ENCODE data around the gene TPM4.

DNA sequence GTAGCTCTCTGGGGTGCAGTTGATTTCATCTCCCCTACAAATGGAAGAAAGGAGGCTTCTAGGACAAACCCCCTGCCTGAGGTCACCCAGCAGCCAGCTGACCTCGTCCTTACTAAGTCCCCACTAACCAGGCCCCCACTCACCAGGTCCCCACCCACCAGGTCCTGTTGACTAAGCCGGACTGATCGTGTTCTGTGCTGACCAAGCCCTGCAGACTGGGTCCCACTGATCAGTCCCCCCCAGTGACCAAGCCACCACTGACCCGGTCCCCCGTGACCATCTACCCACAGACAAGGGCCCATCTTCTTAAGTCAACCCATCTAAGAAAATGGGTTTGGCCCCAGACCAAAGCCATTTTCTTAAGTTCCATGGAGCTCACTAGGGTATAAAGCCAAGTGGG, 36.8 kb upstream of the TPM4 start:
- TF ChIP-seq CEBPB (IDR thresholded peaks at IDR 0.05; ENCODE audit: low read depth, low read length) (no peak), EP300 (IDR thresholded peaks at IDR 0.05; ENCODE audit: borderline replicate concordance in 1 of 2, low read depth in 2 of 2, low read length in 2 of 2) (no peak)
- TF ChIP-seq, protein P1, sequence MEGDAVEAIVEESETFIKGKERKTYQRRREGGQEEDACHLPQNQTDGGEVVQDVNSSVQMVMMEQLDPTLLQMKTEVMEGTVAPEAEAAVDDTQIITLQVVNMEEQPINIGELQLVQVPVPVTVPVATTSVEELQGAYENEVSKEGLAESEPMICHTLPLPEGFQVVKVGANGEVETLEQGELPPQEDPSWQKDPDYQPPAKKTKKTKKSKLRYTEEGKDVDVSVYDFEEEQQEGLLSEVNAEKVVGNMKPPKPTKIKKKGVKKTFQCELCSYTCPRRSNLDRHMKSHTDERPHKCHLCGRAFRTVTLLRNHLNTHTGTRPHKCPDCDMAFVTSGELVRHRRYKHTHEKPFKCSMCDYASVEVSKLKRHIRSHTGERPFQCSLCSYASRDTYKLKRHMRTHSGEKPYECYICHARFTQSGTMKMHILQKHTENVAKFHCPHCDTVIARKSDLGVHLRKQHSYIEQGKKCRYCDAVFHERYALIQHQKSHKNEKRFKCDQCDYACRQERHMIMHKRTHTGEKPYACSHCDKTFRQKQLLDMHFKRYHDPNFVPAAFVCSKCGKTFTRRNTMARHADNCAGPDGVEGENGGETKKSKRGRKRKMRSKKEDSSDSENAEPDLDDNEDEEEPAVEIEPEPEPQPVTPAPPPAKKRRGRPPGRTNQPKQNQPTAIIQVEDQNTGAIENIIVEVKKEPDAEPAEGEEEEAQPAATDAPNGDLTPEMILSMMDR (IDR thresholded peaks at IDR 0.05; ENCODE audit: control extremely low read depth in 1 of 3, insufficient read depth in 1 of 3, low read depth in 1 of 3, low read length in 3 of 3), result no peak
